ENCODE measurements around the gene LRP6.

Gene LRP6

GRCh38 chr12:12297201-12297830 is 30.5 kb upstream of the LRP6 start:
- in situ Hi-C loops (cut with MboI; ENCODE audit: low sequenced_read_pairs, unreplicated experiment), result no loop called here
- DNase-seq (ENCODE audit: low spot score), result no peak
- TF ChIP-seq CTCF (IDR thresholded peaks at IDR 0.05; ENCODE audit: borderline replicate concordance, control extremely low read depth, extremely low read depth, insufficient read depth, missing control alignments), result no peak

- DNase-seq (ENCODE audit: low spot score), result no peak
- TF ChIP-seq CTCF (IDR thresholded peaks at IDR 0.05; ENCODE audit: borderline replicate concordance, control extremely low read depth, extremely low read depth, insufficient read depth, missing control alignments), result no peak
- in situ Hi-C loops (cut with MboI; ENCODE audit: low sequenced_read_pairs, unreplicated experiment), result no loop called here
These were observed 27.6 kb upstream of the LRP6 start for GRCh38 chr12:12294215-12295005.

GRCh38 chr12:12290206-12290605 is 23.4 kb upstream of the LRP6 start:
- TF ChIP-seq CTCF (IDR thresholded peaks at IDR 0.05; ENCODE audit: borderline replicate concordance, control extremely low read depth, extremely low read depth, insufficient read depth, missing control alignments), result no peak
- in situ Hi-C loops (cut with MboI; ENCODE audit: low sequenced_read_pairs, unreplicated experiment), result no loop called here
- no peak for DNase-seq (ENCODE audit: low spot score)

- no peak for DNase-seq (ENCODE audit: low spot score)
- TF ChIP-seq CTCF (IDR thresholded peaks at IDR 0.05; ENCODE audit: borderline replicate concordance, control extremely low read depth, extremely low read depth, insufficient read depth, missing control alignments), result no peak
- in situ Hi-C loops (cut with MboI; ENCODE audit: low sequenced_read_pairs, unreplicated experiment), result no loop called here
These were observed 19.6 kb upstream of the LRP6 start for GRCh38 chr12:12286441-12286840.

- in situ Hi-C loops (cut with MboI; ENCODE audit: low sequenced_read_pairs, unreplicated experiment), result no loop called here
- no peak for TF ChIP-seq CTCF (IDR thresholded peaks at IDR 0.05; ENCODE audit: borderline replicate concordance, control extremely low read depth, extremely low read depth, insufficient read depth, missing control alignments)
These were observed 16.0 kb upstream of the LRP6 start for GRCh38 chr12:12282761-12283425.

GRCh38 chr12:12282202-12282601 is 15.4 kb upstream of the LRP6 start:
- TF ChIP-seq CTCF (IDR thresholded peaks at IDR 0.05; ENCODE audit: borderline replicate concordance, control extremely low read depth, extremely low read depth, insufficient read depth, missing control alignments), result no peak
- in situ Hi-C loops (cut with MboI; ENCODE audit: low sequenced_read_pairs, unreplicated experiment), result no loop called here
- DNase-seq (ENCODE audit: low spot score), result no peak

More at GRCh38 chr12:12282761-12283425, 16.0 kb upstream of the LRP6 start:
- DNase-seq (ENCODE audit: low spot score), result no peak
